ENCODE measurements around the gene ATXN2. TPM values are rescaled to one million over a fixed set of nuclear protein-coding genes. Genes with fewer than 3 reads are reported as not detected.
A peak's percentile ranks its signal among the peaks of the same experiment; 100 is the strongest.

Gene ATXN2
- total RNA-seq, 2 experiments from 2014 or later: 32.2 to 35.6 TPM

GRCh38 chr12:111417784-111418593 is 181.1 kb downstream of the ATXN2 start:
- ChIA-PET POLR2A (interaction anchor here (1.4 to 14.9 kb wide), 2 partner anchors 9 to 26 kb away, joined by 4 to 225 read pairs; partner anchors contain the start of gene SH2B3), CTCF (interaction anchor here (40.2 kb wide), 1 partner anchor 13 kb away, joined by 1222 read pairs; the partner anchor contains the start of gene SH2B3)
- Mint-ChIP-seq H3K9me3 (no peaks in the 10 kb centered on the region), H3K27ac (no peak overlapping the region), H3K4me1 (ENCODE audit: low read depth) (peaks cover 36% of the 10 kb centered on the region), H3K36me3 (ENCODE audit: low read depth) (peaks cover 52% of the 10 kb centered on the region), H3K4me3 (no peak overlapping the region), H3K27me3 (no peaks in the 10 kb centered on the region)
- ATAC-seq: no peak
- no peak for DNase-seq
- no peak for TF ChIP-seq CTCF (IDR thresholded peaks at IDR 0.05)
- intact Hi-C loops (cut with micrococcal nuclease): no loop called here

GRCh38 chr12:111417290-111417689 is 181.8 kb downstream of the ATXN2 start:
- TF ChIP-seq CTCF (IDR thresholded peaks at IDR 0.05): no peak
- peaks cover 40% of the 10 kb centered on the region for H3K4me1 Mint-ChIP-seq (ENCODE audit: low read depth)

GRCh38 chr12:111414711-111415252 is 184.3 kb downstream of the ATXN2 start:
- ATAC-seq (no peak), DNase-seq (no peak)
- intact Hi-C loops (cut with micrococcal nuclease): no loop called here
- Mint-ChIP-seq H3K4me3 (no peak overlapping the region), H3K27me3 (no peaks in the 10 kb centered on the region), H3K9me3 (no peaks in the 10 kb centered on the region), H3K4me1 (ENCODE audit: low read depth) (peaks cover 56% of the 10 kb centered on the region), H3K27ac (peak overlapping the region; percentile 3), H3K36me3 (ENCODE audit: low read depth) (peaks cover 44% of the 10 kb centered on the region)
- POLR2A ChIA-PET: interaction anchor here (1.4 to 13.4 kb wide), 2 partner anchors 11 to 20 kb away, joined by 5 to 225 read pairs; no protein-coding TSS in a partner anchor
- TF ChIP-seq CTCF (IDR thresholded peaks at IDR 0.05): no peak
- CTCF ChIA-PET: interaction anchor here (1.0 to 25.6 kb wide), 3 partner anchors 18 to 23 kb away, joined by 3 to 1222 read pairs (median 91); no protein-coding TSS in a partner anchor

More at GRCh38 chr12:111417290-111417689, 181.8 kb downstream of the ATXN2 start:
- H3K27me3 Mint-ChIP-seq: no peaks in the 10 kb centered on the region
- no peak for ATAC-seq
- CTCF ChIA-PET: interaction anchor here (25.6 kb wide), 1 partner anchor 20 kb away, joined by 1222 read pairs; no protein-coding TSS in a partner anchor
- POLR2A ChIA-PET: interaction anchor here (1.5 kb wide), 1 partner anchor 10 kb away, joined by 3 read pairs; no protein-coding TSS in a partner anchor
- H3K36me3 Mint-ChIP-seq (ENCODE audit: low read depth): peaks cover 54% of the 10 kb centered on the region
- DNase-seq: no peak
- H3K9me3 Mint-ChIP-seq: no peaks in the 10 kb centered on the region
- intact Hi-C loops (cut with micrococcal nuclease): no loop called here
- H3K27ac Mint-ChIP-seq: no peak overlapping the region
- H3K4me3 Mint-ChIP-seq: no peak overlapping the region

GRCh38 chr12:111413442-111414086 is 185.6 kb downstream of the ATXN2 start:
- TF ChIP-seq CTCF (IDR thresholded peaks at IDR 0.05): no peak
- CTCF ChIA-PET: interaction anchor here (0.8 to 25.6 kb wide), 3 partner anchors 10 to 24 kb away, joined by 3 to 1222 read pairs (median 91); no protein-coding TSS in a partner anchor
- Mint-ChIP-seq H3K9me3 (no peaks in the 10 kb centered on the region), H3K4me3 (no peak overlapping the region), H3K4me1 (ENCODE audit: low read depth) (peaks cover 65% of the 10 kb centered on the region), H3K36me3 (ENCODE audit: low read depth) (peaks cover 44% of the 10 kb centered on the region), H3K27ac (peak overlapping the region; percentile 55), H3K27me3 (no peaks in the 10 kb centered on the region)
- POLR2A ChIA-PET: interaction anchor here (0.9 to 13.4 kb wide), 3 partner anchors 12 to 38 kb away, joined by 4 to 225 read pairs (median 5); no protein-coding TSS in a partner anchor
- intact Hi-C loops (cut with micrococcal nuclease): no loop called here
- DNase-seq: no peak
- ATAC-seq: no peak

All from activated CD8-positive, alpha-beta T cell treated with anti-CD3 and anti-CD28 coated beads for 36 hours (primary cell).